Body of pancreas (tissue), 4 donors: ENCODE data around the gene TRAF3. TPM values are rescaled to one million over a fixed set of nuclear protein-coding genes. Genes with fewer than 3 reads are reported as not detected.
"Not testable (repeated sequence)": the region's sequence is repeated elsewhere in the genome, so short reads cannot be mapped to it uniquely, and the experiment has no call there.

Experiments used
- ATAC-seq: fragments of 150-250 bp; one replicate; pipeline ENCODE4 v1.9.1; 2016
- DNase-seq, 4 donors: peaks; one replicate each; pipeline ENCODE4 v3.0.0-alpha.2; 2019
- H3K27ac ChIP-seq, 4 donors: fragments of 200-600 bp; sonication (generic); 1 replicate in 3 of 4; 2 replicates in 1 of 4; pipeline versions ENCODE4 v1.5.1 to v1.6.1; 2016 to 2019; ENCODE audit warnings: mild to moderate bottlenecking in 1 of 4, mixed read lengths in 1 of 4, moderate library complexity in 1 of 4
- H3K27me3 ChIP-seq, 2 donors: fragments of 200-600 bp; sonication (generic); one replicate each; pipeline ENCODE4 v1.6.0; 2016; ENCODE audit warnings: mild to moderate bottlenecking in 1 of 2
- H3K36me3 ChIP-seq, 2 donors: fragments of 200-600 bp; sonication (generic); replicated peaks in 1 of 2; 2 replicates each; pipeline ENCODE4 v1.5.1; 2016; ENCODE audit warnings: low read depth in 2 of 2; ENCODE audit not compliant: insufficient read depth in 1 of 2
- H3K4me1 ChIP-seq: fragments of 200-600 bp; sonication (generic); one replicate; pipeline ENCODE4 v1.6.0; 2016
- H3K4me3 ChIP-seq, 2 donors: fragments of 200-600 bp; sonication (generic); 1 replicate in 1 of 2; 2 replicates in 1 of 2; pipeline ENCODE4 v1.5.1; 2016 to 2019
- H3K9me3 ChIP-seq, 3 donors: fragments of 200-600 bp; sonication (generic); 1 replicate in 2 of 3; 2 replicates in 1 of 3; pipeline ENCODE4 v1.5.1; 2016
- POLR2A ChIP-seq, 3 donors: fragments of 450-650 bp; IDR thresholded peaks; one replicate each; pipeline ENCODE4 v1.6.1; 2016; ENCODE audit warnings: antibody characterized with exemption in 3 of 3, mild to moderate bottlenecking in 2 of 3
- WGBS, 2 donors: methylation state at CpG; one replicate each; pipeline ENCODE4 v1.1.5; 2017; 5-methylcytosine and 5-hydroxymethylcytosine counted together
- intact Hi-C: fragments of 100-400 bp; cut with DNase I; formaldehyde crosslinking; loops from one replicate; pipeline ENCODE4 v1.15.1; 2023
- total RNA-seq, 2 donors: library from RNA; depleted of rRNA; stranded (reverse); fragments of >200 nt; gene quantifications; one replicate each; pipeline ENCODE4 v1.1.0, GENCODE V29; 2016
- TF ChIP-seq, protein P1 (sequence below), 7 experiments: fragments of 450-650 bp in 4 of 7; fragments of 200-600 bp in 3 of 7; sonication (generic) in 3 of 7; IDR thresholded peaks; one replicate each; pipeline ENCODE4 v1.5.1; 2016 to 2019; ENCODE audit warnings: antibody characterized with exemption in 7 of 7

The TRAF3 gene
- total RNA-seq, 2 donors from 2014 or later = 10.4 to 22.7 TPM

DNA sequence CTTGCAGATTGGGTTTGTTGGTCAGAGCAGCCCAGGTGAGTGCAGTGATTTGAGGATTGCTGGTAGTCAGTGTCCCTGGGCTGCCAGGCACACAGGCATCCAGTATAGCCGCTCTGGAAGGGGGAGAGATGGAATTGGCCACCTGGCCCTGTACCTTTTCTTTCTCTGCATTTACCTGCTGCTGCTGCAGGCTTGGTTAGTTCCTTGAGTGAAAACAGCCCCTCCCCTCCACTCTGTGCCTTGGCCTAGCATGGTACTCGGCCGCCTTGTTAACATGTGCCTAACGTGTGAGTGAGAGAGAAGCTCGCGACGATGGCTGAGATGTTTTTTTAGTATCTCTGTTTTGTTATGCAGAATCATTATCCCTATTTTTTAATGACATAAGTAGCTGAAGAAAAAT lies 95.9 kb downstream of the TRAF3 start:
- Histone ChIP-seq H3K9me3 (no peaks in the 10 kb centered on the region), H3K36me3 (peaks cover 0 to 11% of the 10 kb centered on the region in 2 donors), H3K4me3 (no peak overlapping the region), H3K27ac (no peak overlapping the region), H3K27me3 (no peaks in the 10 kb centered on the region), H3K4me1 (peaks cover 11% of the 10 kb centered on the region)
- 51 to 60% methylated on average over 7 of the region's 7 CpGs for WGBS, 2 donors
- no peak for DNase-seq
- ATAC-seq = no peak
- intact Hi-C loops = no loop called here
- TF ChIP-seq POLR2A (IDR thresholded peaks at IDR 0.05) = no peak
- TF ChIP-seq, protein P1, sequence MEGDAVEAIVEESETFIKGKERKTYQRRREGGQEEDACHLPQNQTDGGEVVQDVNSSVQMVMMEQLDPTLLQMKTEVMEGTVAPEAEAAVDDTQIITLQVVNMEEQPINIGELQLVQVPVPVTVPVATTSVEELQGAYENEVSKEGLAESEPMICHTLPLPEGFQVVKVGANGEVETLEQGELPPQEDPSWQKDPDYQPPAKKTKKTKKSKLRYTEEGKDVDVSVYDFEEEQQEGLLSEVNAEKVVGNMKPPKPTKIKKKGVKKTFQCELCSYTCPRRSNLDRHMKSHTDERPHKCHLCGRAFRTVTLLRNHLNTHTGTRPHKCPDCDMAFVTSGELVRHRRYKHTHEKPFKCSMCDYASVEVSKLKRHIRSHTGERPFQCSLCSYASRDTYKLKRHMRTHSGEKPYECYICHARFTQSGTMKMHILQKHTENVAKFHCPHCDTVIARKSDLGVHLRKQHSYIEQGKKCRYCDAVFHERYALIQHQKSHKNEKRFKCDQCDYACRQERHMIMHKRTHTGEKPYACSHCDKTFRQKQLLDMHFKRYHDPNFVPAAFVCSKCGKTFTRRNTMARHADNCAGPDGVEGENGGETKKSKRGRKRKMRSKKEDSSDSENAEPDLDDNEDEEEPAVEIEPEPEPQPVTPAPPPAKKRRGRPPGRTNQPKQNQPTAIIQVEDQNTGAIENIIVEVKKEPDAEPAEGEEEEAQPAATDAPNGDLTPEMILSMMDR (IDR thresholded peaks at IDR 0.05) = no peak

DNA sequence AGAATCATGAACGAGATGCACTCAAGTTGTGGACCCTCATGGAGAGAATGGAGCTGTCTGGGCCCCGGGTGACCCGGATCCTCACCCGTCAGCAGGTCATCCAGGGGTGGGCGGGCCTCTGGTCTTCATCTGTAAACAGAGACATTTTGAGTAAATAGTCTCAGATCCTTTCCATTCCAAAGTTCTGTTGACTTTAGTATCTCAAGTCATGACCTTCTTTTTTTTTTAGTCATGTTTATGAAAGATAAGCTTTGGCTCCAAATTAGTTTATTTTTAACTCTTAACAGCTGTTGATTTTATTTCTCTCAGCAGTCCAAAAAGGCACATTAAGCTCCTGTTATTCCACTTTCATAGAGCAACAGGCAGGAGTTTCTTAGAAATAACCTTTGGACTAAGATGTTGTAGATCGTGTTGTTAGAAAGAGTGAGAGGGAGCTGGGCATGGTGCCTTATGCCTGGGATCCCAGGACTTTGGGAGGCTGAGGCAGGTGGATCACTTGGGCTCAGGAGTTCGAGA lies 96.4 kb downstream of the TRAF3 start:
- peaks cover 11% of the 10 kb centered on the region for H3K4me1 ChIP-seq
- 26 to 48% methylated on average over 7 of the region's 7 CpGs for WGBS, 2 donors
- H3K36me3 ChIP-seq = peaks cover 0 to 11% of the 10 kb centered on the region in 2 donors
- H3K27me3 ChIP-seq = no peaks in the 10 kb centered on the region
- H3K9me3 ChIP-seq = no peaks in the 10 kb centered on the region
- DNase-seq (no peak), ATAC-seq (no peak)
- intact Hi-C loops = no loop called here
- no peak overlapping the region for H3K4me3 ChIP-seq
- H3K27ac ChIP-seq = no peak overlapping the region
- no peak for TF ChIP-seq POLR2A (IDR thresholded peaks at IDR 0.05)
- TF ChIP-seq, protein P1 (IDR thresholded peaks at IDR 0.05) = no peak

DNA sequence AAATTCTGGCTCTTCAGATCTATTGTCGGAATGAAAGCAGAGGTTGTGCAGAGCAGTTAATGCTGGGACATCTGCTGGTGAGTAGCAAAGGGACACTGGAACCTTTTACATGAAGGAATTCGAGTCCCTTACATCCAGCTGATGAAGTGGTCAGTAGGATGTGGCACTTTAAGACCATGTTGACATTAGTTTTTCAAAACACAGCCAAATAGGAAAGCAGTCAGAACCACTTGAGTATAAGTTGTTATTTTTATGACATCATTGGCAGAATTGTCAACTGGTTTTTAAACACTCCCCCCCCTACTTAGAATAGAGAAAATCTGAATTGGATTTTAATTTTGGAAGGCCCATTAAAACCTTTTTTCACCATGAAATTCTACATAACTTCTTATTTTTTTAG lies 98.4 kb downstream of the TRAF3 start:
- no peak for ATAC-seq
- Histone ChIP-seq H3K36me3 (peaks cover 0 to 11% of the 10 kb centered on the region in 2 donors), H3K4me1 (peaks cover 11% of the 10 kb centered on the region)

DNA sequence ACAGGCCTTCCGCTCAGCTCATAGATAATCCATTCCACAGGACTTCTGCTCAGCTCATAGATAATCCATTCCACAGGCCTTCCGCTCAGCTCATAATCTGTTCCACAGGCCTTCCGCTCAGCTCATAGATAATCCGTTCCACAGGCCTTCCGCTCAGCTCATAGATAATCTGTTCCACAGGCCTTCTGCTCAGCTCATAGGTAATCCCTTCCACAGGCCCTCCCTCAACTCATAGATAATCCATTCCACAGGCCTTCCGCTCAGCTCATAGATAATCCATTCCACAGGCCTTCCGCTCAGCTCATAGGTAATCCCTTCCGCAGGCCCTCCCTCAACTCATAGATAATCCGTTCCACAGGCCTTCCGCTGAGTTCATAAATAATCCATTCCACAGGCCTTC lies 100.3 kb downstream of the TRAF3 start:
- DNase-seq, H3K4me3 ChIP-seq, H3K27ac ChIP-seq, ATAC-seq, H3K9me3 ChIP-seq, intact Hi-C loops, H3K27me3 ChIP-seq: not testable (repeated sequence)
- peaks cover 0 to 11% of the 10 kb centered on the region in 2 donors for H3K36me3 ChIP-seq
- 93 to 99% methylated on average over 10 of the region's 10 CpGs for WGBS, 2 donors
- H3K4me1 ChIP-seq = peaks cover 11% of the 10 kb centered on the region

More for the DNA sequence above, 98.4 kb downstream of the TRAF3 start:
- Histone ChIP-seq H3K27ac (no peak overlapping the region), H3K9me3 (no peaks in the 10 kb centered on the region), H3K4me3 (no peak overlapping the region), H3K27me3 (no peaks in the 10 kb centered on the region)
- DNase-seq = no peak
- TF ChIP-seq, protein P1 (IDR thresholded peaks at IDR 0.05) = no peak
- TF ChIP-seq POLR2A (IDR thresholded peaks at IDR 0.05) = no peak
- intact Hi-C loops = no loop called here
- 85 to 93% methylated on average over 2 of the region's 2 CpGs for WGBS, 2 donors

DNA sequence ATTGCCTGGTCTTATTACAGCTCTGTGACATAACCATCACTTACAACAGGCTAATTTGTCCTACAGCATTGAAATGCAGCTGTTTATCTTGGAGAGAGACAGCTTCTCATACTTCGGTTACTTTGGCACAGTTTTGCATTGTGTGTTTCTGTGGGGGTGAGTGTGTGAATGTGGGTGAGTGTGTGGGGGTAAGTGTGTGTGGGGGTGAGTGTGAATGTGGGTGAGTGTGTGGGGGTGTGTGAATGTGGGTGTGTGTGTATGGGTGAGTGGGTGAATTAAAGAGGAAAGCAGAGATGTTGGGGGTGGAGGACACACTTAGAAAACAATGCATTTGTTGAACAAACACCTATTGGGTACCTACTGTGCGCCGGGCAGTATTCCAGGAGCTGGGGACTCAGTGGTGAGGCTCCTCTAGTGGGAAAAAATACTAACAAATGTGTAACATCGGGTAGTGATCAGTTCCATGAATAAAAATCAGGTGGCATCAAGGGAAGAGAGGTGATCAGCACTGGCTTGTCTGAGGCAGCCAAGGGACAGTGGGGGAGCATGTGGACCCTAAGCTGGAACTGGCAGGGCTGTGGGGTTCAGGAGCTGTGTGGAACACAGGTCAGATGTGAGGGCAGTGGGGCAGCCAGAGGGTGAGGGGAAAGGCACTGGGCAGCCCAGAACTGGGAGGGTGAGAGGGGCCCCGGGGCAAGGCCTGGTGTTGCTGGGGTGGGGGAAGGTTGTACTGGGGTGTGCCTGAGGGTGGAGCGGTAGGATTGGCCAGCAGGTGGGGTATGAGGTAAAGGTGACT lies 101.1 kb downstream of the TRAF3 start:
- 72 to 84% methylated on average over 6 of the region's 6 CpGs for whole genome bisulfite sequencing, 2 donors
- intact Hi-C loops = no loop called here
- H3K27ac ChIP-seq = no peak overlapping the region
- DNase-seq (no peak), ATAC-seq (no peak)
- H3K4me3 ChIP-seq = no peak overlapping the region
- H3K27me3 ChIP-seq = no peaks in the 10 kb centered on the region
- H3K9me3 ChIP-seq = no peaks in the 10 kb centered on the region
- peaks cover 0 to 11% of the 10 kb centered on the region in 2 donors for H3K36me3 ChIP-seq
- TF ChIP-seq POLR2A (IDR thresholded peaks at IDR 0.05) = no peak
- peaks cover 7% of the 10 kb centered on the region for H3K4me1 ChIP-seq
